CD4-positive, alpha-beta T cell treated with Interleukin-12 subunit alpha and Interleukin-12 subunit beta, for 1 hour (primary cell): Measurements from ENCODE around the gene MARF1.
"Not testable (repeated sequence)": the region's sequence is repeated elsewhere in the genome, so short reads cannot be mapped to it uniquely, and the experiment has no call there.

Source experiments
- DNase-seq: peaks from one replicate; pipeline ENCODE4 v3.0.0-alpha.2; 2020

Gene MARF1, protein sequence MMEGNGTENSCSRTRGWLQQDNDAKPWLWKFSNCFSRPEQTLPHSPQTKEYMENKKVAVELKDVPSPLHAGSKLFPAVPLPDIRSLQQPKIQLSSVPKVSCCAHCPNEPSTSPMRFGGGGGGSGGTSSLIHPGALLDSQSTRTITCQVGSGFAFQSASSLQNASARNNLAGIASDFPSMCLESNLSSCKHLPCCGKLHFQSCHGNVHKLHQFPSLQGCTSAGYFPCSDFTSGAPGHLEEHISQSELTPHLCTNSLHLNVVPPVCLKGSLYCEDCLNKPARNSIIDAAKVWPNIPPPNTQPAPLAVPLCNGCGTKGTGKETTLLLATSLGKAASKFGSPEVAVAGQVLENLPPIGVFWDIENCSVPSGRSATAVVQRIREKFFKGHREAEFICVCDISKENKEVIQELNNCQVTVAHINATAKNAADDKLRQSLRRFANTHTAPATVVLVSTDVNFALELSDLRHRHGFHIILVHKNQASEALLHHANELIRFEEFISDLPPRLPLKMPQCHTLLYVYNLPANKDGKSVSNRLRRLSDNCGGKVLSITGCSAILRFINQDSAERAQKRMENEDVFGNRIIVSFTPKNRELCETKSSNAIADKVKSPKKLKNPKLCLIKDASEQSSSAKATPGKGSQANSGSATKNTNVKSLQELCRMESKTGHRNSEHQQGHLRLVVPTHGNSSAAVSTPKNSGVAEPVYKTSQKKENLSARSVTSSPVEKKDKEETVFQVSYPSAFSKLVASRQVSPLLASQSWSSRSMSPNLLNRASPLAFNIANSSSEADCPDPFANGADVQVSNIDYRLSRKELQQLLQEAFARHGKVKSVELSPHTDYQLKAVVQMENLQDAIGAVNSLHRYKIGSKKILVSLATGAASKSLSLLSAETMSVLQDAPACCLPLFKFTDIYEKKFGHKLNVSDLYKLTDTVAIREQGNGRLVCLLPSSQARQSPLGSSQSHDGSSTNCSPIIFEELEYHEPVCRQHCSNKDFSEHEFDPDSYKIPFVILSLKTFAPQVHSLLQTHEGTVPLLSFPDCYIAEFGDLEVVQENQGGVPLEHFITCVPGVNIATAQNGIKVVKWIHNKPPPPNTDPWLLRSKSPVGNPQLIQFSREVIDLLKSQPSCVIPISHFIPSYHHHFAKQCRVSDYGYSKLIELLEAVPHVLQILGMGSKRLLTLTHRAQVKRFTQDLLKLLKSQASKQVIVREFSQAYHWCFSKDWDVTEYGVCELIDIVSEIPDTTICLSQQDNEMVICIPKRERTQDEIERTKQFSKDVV (N-terminal part only)

DNA sequence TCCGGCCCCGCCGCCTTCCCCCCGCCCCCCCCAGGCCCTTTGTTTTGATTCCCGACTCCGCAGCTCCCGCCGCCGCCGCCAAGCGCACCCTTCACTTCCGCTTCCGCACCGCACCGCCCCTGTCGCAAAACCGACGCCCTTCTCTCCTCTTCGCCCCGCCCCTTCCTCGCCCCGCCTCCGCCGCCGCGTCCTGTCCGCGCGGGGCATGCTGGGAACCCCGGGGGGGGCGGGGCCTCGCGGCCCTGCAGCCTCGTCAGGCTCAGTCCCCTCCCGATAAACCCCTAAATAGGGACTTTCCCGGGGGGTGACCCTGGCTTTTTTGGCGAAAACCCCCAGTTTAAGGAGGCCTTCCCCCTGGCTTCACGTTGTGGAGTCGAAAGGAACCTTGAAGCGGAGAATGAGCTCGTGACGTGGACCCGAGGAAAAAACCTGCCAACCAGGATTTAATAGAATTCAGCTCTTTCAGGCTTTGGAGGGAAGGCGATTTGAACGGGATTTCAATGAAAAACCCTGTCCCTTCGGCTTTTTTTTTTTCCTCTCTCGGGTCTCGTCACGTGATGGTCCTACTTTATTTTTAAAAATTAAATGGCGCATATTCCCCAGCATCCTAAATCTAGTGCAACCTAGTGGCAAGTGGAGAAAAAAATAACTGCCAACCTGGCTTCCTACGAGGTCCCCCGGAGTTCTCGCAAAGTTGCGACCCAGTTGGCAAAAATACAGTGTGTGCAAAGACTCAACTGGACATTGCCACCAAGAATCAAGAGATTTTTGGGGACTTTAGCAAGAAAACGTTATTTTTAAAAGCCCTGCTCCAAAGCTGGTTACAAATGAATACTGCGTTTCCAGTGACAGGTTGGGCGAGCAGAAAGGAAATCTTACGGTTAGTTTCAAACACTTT is at the start of gene MARF1:
Gene MARF1 (minus strand): TSS at position 107 of the 898 bp plus-strand sequence. CDS start 3,921 bp downstream, outside the sequence.
- peak; percentile 100 for DNase-seq

DNA sequence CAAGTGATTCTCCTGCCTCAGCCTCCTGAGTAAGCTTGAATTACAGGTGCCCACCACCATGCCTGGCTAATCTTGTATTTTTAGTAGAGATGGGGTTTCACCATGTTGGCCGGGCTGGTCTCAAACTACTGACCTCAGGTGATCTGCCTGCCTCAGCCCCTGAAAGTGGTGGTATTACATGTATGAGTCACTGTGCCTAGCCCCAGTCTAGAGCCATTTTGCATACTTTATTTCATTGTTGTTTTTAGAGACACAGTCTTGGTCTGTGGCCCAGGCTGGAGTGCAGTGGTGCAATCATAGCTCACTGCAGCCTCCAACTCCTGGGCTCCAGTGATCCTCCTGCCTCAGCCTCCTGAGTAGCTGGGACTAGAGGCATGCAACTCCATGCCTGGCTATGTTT is 49.6 kb upstream of the MARF1 start:
- not testable (repeated sequence) for DNase-seq

GRCh38 chr16:15691046-15691445 is 48.1 kb upstream of the MARF1 start:
- no peak for DNase-seq

DNA sequence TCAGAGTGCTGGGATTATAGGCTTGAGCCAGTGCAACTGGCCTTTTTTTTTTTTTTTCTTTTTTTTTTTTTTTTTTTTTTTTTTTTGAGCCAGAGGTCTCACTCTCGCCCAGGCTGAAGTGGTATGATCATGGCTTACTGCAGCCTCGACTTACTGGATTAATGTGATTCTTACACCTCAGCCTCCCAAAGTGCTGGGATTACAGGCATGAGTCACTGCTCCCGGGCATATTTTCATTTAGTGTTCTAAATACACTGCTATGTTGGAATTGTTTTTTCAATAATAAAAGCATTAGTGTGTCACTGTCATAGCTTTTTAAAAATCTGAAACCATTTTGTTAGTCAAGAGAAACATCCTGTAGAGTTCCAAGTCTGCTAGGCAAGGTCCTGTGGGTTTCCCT is 47.3 kb upstream of the MARF1 start:
- no peak for DNase-seq

DNA sequence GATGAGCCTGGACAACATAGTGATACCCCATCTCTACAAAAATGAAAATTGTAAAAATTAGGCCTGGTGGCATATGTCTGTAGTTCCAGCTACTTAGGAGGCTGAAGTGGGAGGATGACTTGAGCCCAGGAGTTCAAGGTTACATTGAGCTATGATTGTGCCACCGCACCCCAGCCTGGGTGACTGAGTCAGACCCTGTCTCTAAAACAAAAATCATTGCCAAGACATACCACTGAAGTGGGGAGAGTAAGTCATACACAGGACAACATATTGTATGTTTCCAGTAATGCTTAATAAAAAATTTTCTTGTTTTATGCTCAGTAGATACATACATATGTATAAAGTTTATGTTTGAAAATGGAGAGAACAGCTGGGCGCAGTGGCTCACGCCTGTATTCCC is 46.3 kb upstream of the MARF1 start:
- DNase-seq: no peak

DNA sequence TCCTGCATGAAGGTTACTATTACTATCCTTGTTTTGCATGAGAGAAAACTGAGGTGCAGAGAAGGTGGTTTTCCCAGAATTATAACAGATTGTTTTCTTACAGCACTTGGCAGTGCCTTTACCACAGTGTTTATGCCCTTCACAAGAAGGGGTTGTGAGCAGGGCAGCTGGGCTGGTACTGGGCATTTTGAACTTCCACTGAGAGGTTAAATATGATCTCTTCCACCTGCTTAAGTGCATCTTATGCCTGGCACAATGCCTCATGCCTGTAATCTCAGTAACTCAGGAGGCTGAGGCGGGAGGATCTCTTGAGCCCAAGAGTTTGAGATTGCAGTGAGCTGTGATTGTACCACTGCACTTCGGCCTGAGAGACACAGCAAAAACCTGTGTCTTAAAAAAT is 43.3 kb upstream of the MARF1 start:
- no peak for DNase-seq

GRCh38 chr16:15682105-15682570 is 39.2 kb upstream of the MARF1 start:
- DNase-seq: peak; percentile 49

- DNase-seq: no peak
Measured at GRCh38 chr16:15677447-15677846, 34.5 kb upstream of the MARF1 start.

DNA sequence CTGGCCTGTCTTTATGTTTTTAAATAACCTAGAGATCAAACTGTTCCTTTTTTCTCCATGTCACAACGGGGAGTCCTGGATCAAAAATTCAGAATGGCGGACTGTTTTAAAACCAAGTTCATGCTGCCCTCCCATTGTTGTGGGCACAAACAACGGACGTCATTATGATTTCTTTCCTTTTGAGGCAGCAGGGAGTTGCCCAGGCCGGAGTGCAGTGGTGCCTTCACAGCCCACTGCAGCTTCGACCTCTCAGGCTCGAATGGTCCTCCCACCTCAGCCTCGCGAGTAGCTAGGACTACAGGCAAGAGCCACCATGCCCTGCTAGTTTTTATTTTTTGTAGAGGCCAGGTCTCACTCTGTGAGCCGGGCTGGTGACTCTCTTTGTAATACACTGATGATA is 33.6 kb upstream of the MARF1 start:
- no peak for DNase-seq

DNA sequence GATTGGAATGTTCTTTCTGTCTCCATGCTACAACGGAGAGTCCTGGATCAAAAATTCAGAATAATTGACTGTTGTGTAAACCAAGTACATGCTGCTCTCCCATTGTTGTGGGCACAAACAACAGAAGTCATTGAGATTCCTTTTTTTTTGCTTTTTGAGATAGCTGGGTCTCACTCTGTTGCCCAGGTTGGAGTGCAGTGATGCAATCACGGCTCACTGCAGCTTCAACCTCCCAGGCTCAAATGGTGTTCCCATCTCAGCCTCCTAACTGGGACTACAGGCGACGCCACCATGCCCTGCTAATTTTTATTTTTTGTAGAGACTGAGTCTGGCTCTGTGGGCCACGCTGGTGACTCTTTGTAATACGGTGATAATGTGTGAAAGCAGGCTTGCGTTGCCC is 31.6 kb upstream of the MARF1 start:
- DNase-seq: no peak

- peak; percentile 87 for DNase-seq
Measured at GRCh38 chr16:15672514-15673167, 29.7 kb upstream of the MARF1 start.

- not testable (repeated sequence) for DNase-seq
Measured at GRCh38 chr16:15672127-15672513, 29.2 kb upstream of the MARF1 start.

DNA sequence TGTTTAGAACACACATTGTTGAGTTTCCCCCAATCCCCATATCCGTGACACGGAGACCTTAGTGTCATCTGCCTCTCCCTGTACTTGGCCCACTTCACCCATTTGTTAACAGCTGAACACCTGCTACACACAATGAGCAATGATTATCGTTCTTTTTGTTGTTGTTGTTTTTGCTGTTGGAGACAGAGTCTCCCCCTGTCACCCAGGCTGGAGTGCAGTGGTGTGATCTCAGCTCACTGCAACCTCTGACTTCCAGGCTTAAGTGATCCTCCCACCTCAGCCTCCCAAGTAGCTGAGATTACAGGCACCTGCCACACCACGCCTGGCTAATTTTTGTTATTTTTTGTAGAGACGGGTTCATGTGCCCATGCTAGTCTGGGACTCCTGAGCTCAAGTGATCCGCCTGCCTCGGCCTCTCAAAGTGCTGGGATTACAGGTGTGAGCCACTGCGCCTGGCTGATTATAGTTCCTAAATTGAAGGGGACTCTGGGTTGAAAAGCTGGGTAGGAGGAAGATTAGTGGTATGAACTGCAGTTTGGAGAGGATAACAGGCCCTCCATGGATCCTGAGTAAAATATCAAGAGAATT is 28.7 kb upstream of the MARF1 start:
- DNase-seq: no peak

DNA sequence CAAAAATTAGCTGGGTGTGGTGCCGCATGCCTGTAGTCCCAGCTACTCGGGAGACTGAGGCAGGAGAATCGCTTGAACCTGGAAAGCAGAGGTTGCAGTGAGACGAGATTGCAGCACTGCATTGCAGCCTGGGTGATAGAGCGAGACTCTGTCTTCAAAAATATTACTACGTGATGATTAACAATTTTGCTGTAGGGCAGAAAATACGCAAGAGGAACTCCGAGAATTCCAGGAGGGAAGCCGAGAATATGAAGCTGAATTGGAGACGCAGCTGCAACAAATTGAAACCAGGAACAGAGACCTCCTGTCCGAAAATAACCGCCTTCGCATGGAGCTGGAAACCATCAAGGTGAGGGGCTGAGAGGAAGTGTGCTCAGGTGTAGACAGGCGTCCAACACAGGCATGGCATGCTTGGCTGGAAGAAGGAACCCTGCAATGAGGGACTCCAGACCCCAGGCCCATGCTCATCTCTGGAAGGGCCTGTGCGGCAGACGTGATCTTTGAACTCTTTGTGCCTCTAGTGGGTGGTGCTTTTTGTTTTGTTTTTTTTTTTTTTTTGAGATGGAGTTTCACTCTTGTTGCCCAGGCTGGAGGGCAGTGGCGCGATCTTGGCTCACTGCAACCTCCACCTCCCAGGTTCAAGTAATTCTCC is 24.3 kb upstream of the MARF1 start:
- DNase-seq: no peak

DNA sequence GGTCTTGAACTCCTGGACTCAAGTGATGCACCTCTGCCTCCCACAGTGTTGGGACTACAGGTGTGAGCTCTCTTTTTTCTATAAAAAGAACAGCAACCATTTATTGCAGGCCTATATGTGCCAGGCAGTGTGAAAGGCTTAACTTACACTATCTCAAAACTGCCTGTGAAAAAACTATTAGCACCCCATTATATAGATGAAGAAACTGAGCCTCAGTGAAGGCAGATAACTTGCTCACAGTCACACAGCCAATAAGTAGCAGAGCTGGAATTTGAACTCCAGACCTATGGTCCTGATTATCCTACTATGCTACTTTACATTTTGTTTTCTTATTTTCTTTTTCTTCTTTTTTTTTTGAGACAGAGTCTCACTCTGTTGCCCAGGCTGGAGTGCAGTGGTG is 22.2 kb upstream of the MARF1 start:
- DNase-seq: no peak

DNA sequence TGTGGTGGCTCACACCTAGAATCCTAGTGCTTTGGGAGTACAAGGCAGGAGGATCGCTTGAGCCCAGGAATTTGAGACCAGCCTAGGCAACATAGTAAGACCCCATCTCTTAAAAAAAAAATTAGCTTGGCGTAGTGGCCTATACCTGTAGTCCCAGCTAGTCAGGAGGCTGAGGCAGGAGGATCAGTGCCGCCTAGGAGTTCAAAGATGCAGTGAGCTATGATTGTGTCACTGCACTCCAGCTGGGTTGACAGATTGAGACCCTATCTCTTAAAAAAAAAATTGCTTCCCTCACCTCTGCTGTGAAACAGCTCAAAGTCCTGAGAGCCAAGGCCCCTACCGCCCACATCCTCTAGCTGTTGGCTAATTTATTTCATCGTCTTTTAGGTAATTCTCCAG is 17.2 kb upstream of the MARF1 start:
- no peak for DNase-seq

- no peak for DNase-seq
Measured at GRCh38 chr16:15658556-15658955, 15.6 kb upstream of the MARF1 start.

- DNase-seq: no peak
Measured at GRCh38 chr16:15658149-15658548, 15.2 kb upstream of the MARF1 start.

GRCh38 chr16:15655561-15655960 is 12.6 kb upstream of the MARF1 start:
- DNase-seq: not testable (repeated sequence)

- no peak for DNase-seq
Measured at GRCh38 chr16:15654591-15654990, 11.6 kb upstream of the MARF1 start.
